CD4-positive, alpha-beta T cell treated with Interleukin-6 at 100 ng/mL for 8 hours (primary cell): Measurements from ENCODE around the gene SP7.
A peak's percentile ranks its signal among the peaks of the same experiment; 100 is the strongest.
"Not testable (repeated sequence)": the region's sequence is repeated elsewhere in the genome, so short reads cannot be mapped to it uniquely, and the experiment has no call there.

Source experiments
- DNase-seq: peaks from one replicate; pipeline ENCODE4 v3.0.0-alpha.2; 2020; ENCODE audit warnings: mixed read lengths, low spot score

SP7 gene

GRCh38 chr12:53336181-53336681 is at the start of gene SP7:
Gene SP7 (minus strand): TSS chr12:53336354. CDS start chr12:53335646, 708 bp downstream.
- DNase-seq, result no peak

GRCh38 chr12:53383258-53383657 is 47.1 kb upstream of the SP7 start:
- no peak for DNase-seq

GRCh38 chr12:53381731-53382630 is 45.8 kb upstream of the SP7 start:
- DNase-seq, result peak; percentile 42

- DNase-seq, result no peak
Observed at GRCh38 chr12:53380794-53381730, 44.9 kb upstream of the SP7 start.

GRCh38 chr12:53380104-53380793 is 44.1 kb upstream of the SP7 start, which contains the start of gene SP1:
Gene SP1 (plus strand): TSS chr12:53380176. CDS start chr12:53380292, 116 bp downstream.
- DNase-seq, result peak; percentile 92

- DNase-seq, result peak; percentile 100
Observed at GRCh38 chr12:53379389-53380103, 43.4 kb upstream of the SP7 start.

- DNase-seq, result no peak
Observed at GRCh38 chr12:53378724-53379388, 42.7 kb upstream of the SP7 start.

GRCh38 chr12:53378222-53378621 is 42.1 kb upstream of the SP7 start:
- no peak for DNase-seq

- no peak for DNase-seq
Observed at GRCh38 chr12:53376747-53377146, 40.6 kb upstream of the SP7 start.

GRCh38 chr12:53374277-53374676 is 38.1 kb upstream of the SP7 start:
- not testable (repeated sequence) for DNase-seq

GRCh38 chr12:53373554-53374133 is 37.5 kb upstream of the SP7 start:
- not testable (repeated sequence) for DNase-seq

GRCh38 chr12:53365245-53365904 is 29.2 kb upstream of the SP7 start:
- DNase-seq, result no peak

- not testable (repeated sequence) for DNase-seq
Observed at GRCh38 chr12:53361638-53362037, 25.5 kb upstream of the SP7 start.

GRCh38 chr12:53358836-53359419 is 22.8 kb upstream of the SP7 start:
- DNase-seq, result no peak

- DNase-seq, result no peak
Observed at GRCh38 chr12:53355121-53355520, 19.0 kb upstream of the SP7 start.

- DNase-seq, result no peak
Observed at GRCh38 chr12:53353257-53353655, 17.1 kb upstream of the SP7 start.

- peak; percentile 86 for DNase-seq
Observed at GRCh38 chr12:53352331-53353256, 16.4 kb upstream of the SP7 start.

GRCh38 chr12:53347905-53348304 is 11.8 kb upstream of the SP7 start:
- DNase-seq, result no peak
